Gastrocnemius medialis (tissue), 4 donors: Measurements from ENCODE around the gene ERICH6B. TPM values are rescaled to one million over a fixed set of nuclear protein-coding genes. Genes with fewer than 3 reads are reported as not detected.

Source experiments
- ATAC-seq, 2 donors: fragments of 150-250 bp; one replicate each; pipeline ENCODE4 v1.9.1; 2016
- DNase-seq, 2 donors: peaks; one replicate each; pipeline ENCODE4 v3.0.0-alpha.2; 2019
- H3K27ac ChIP-seq, 4 donors: fragments of 200-600 bp; sonication (generic); 1 replicate in 1 of 4; 2 replicates in 3 of 4; pipeline ENCODE4 v1.5.1; 2016 to 2018; ENCODE audit warnings: mild to moderate bottlenecking in 2 of 4, moderate library complexity in 1 of 4
- H3K27me3 ChIP-seq, 3 donors: fragments of 200-600 bp; sonication (generic) in 2 of 3; 1 replicate in 1 of 3; 2 replicates in 2 of 3; pipeline versions ENCODE4 v1.5.1 to v1.6.0; 2016 to 2019; ENCODE audit warnings: mild to moderate bottlenecking in 1 of 3, moderate library complexity in 1 of 3
- H3K36me3 ChIP-seq, 2 donors: fragments of 200-600 bp; sonication (generic) in 1 of 2; one replicate each; pipeline ENCODE4 v1.5.1; 2017 to 2018
- H3K4me1 ChIP-seq, 2 donors: fragments of 200-600 bp; sonication (generic) in 1 of 2; one replicate each; pipeline ENCODE4 v1.5.1; 2016 to 2017; ENCODE audit warnings: mild to moderate bottlenecking in 2 of 2
- H3K4me3 ChIP-seq, 4 donors: fragments of 200-600 bp; sonication (generic) in 3 of 4; 1 replicate in 1 of 4; 2 replicates in 3 of 4; pipeline ENCODE4 v1.5.1; 2016 to 2019; ENCODE audit warnings: mild to moderate bottlenecking in 2 of 4
- H3K9me3 ChIP-seq, 3 donors: fragments of 200-600 bp; sonication (generic) in 2 of 3; 1 replicate in 1 of 3; 2 replicates in 2 of 3; pipeline ENCODE4 v1.5.1; 2016 to 2019
- CTCF ChIP-seq, 5 experiments: fragments of 450-650 bp in 3 of 5; fragments of 200-600 bp in 2 of 5; sonication (generic) in 2 of 5; IDR thresholded peaks in 4 of 5; conservative IDR thresholded peaks in 1 of 5; 1 replicate in 4 of 5; 2 replicates in 1 of 5; pipeline ENCODE4 v1.5.1; 2016 to 2019; ENCODE audit warnings: antibody characterized with exemption in 5 of 5, mild to moderate bottlenecking in 3 of 5, moderate library complexity in 3 of 5
- POLR2A ChIP-seq, 2 donors: fragments of 450-650 bp; IDR thresholded peaks; one replicate each; pipeline ENCODE4 v1.6.1; 2017; ENCODE audit warnings: antibody characterized with exemption in 2 of 2, mild to moderate bottlenecking in 2 of 2, moderate library complexity in 2 of 2
- in situ Hi-C, 4 donors: fragments of 200-750 bp; cut with MboI; loops; one replicate each; pipeline versions ENCODE4 v1.15.0 to v1.8.0; 2017; ENCODE audit warnings: low sequenced_read_pairs in 4 of 4
- intact Hi-C: fragments of 100-400 bp; cut with DNase I; formaldehyde crosslinking; loops from one replicate; pipeline ENCODE4 v1.15.1; 2023; ENCODE audit warnings: low total_unique reads
- total RNA-seq, 4 donors: library from RNA; depleted of rRNA; stranded (reverse); fragments of >200 nt; gene quantifications; one replicate each; pipeline versions ENCODE4 v1.1.0 to v1.2.3, GENCODE V29; 2016

Gene ERICH6B
- total RNA-seq, 4 donors from 2014 or later, result not detected

DNA sequence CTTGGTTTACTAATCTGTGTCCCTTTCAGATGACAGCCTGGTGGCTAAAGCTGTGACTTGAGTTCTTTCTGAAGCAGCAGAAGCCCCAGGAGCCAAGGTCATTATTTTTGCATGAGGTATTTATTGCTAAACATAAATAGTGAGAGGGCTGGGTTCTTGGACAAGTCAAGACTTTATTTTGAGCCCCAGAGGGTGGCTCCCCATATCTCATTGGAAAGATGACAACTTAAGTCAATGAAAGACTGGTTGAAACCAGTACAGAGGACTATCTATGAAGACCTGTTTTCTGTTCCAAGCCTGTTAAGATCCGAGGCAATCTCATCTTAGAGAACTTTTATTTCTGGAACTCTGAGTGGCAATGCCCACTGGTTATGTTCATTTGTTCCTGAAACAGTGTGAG is 14.4 kb upstream of the ERICH6B start:
- in situ Hi-C loops, result no loop called here
- Histone ChIP-seq H3K4me1 (peaks cover 0 to 15% of the 10 kb centered on the region in 2 donors), H3K27ac (no peak overlapping the region), H3K9me3 (no peaks in the 10 kb centered on the region), H3K27me3 (no peaks in the 10 kb centered on the region), H3K4me3 (no peak overlapping the region), H3K36me3 (no peaks in the 10 kb centered on the region)
- ATAC-seq (no peak), DNase-seq (no peak)
- TF ChIP-seq CTCF (IDR thresholded peaks at IDR 0.05 in 4 of 5, conservative IDR thresholded peaks at IDR 0.05 in 1 of 5), result no peak
- no peak for TF ChIP-seq POLR2A (IDR thresholded peaks at IDR 0.05)
- intact Hi-C loops, result no loop called here

GRCh38 chr13:45628094-45628493 is 12.6 kb upstream of the ERICH6B start:
- Histone ChIP-seq H3K27me3 (no peaks in the 10 kb centered on the region), H3K36me3 (no peaks in the 10 kb centered on the region), H3K9me3 (no peaks in the 10 kb centered on the region), H3K4me3 (no peak overlapping the region), H3K27ac (no peak overlapping the region), H3K4me1 (peaks cover 0 to 15% of the 10 kb centered on the region in 2 donors)
- peak in 1 of 2 donors; percentile 58 for ATAC-seq
- no peak for DNase-seq
- intact Hi-C loops (no loop called here), in situ Hi-C loops (no loop called here)
- TF ChIP-seq POLR2A (IDR thresholded peaks at IDR 0.05) (no peak), CTCF (IDR thresholded peaks at IDR 0.05 in 4 of 5, conservative IDR thresholded peaks at IDR 0.05 in 1 of 5) (no peak)

GRCh38 chr13:45627656-45628055 is 12.1 kb upstream of the ERICH6B start:
- no peak for TF ChIP-seq POLR2A (IDR thresholded peaks at IDR 0.05)
- no peak for TF ChIP-seq CTCF (IDR thresholded peaks at IDR 0.05 in 4 of 5, conservative IDR thresholded peaks at IDR 0.05 in 1 of 5)
- no peaks in the 10 kb centered on the region for H3K36me3 ChIP-seq
- no peaks in the 10 kb centered on the region for H3K9me3 ChIP-seq
- ATAC-seq, result peak in 1 of 2 donors; percentile 42
- peaks cover 0 to 15% of the 10 kb centered on the region in 2 donors for H3K4me1 ChIP-seq
- no peak overlapping the region for H3K27ac ChIP-seq
- H3K27me3 ChIP-seq, result peaks cover 0 to 3% (median 0%) of the 10 kb centered on the region in 3 donors
- in situ Hi-C loops (no loop called here), intact Hi-C loops (no loop called here)
- H3K4me3 ChIP-seq, result no peak overlapping the region
- DNase-seq, result no peak

- intact Hi-C loops, result no loop called here
- in situ Hi-C loops, result no loop called here
- H3K27me3 ChIP-seq, result peaks cover 0 to 5% (median 3%) of the 10 kb centered on the region in 3 donors
- ATAC-seq (no peak), DNase-seq (no peak)
- H3K36me3 ChIP-seq, result no peaks in the 10 kb centered on the region
- H3K4me1 ChIP-seq, result peaks cover 0 to 15% of the 10 kb centered on the region in 2 donors
- H3K27ac ChIP-seq, result no peak overlapping the region
- no peaks in the 10 kb centered on the region for H3K9me3 ChIP-seq
- H3K4me3 ChIP-seq, result no peak overlapping the region
- no peak for TF ChIP-seq CTCF (IDR thresholded peaks at IDR 0.05 in 4 of 5, conservative IDR thresholded peaks at IDR 0.05 in 1 of 5)
Observed at GRCh38 chr13:45626731-45627374, 11.3 kb upstream of the ERICH6B start.
